Stomach (tissue), 9 donors: ENCODE results near the gene EML3. TPM values are rescaled to one million over a fixed set of nuclear protein-coding genes. Genes with fewer than 3 reads are reported as not detected.

Experiments
- DNase-seq, 2 donors: peaks; one replicate each; pipeline versions ENCODE4 v3.0.0 to v3.0.0-alpha.2; 2013 to 2019
- H3K27ac ChIP-seq, 5 donors: fragments of 200-600 bp in 4 of 5; sonication (generic) in 4 of 5; one replicate each; pipeline ENCODE4 v1.5.1; 2013 to 2019; ENCODE audit warnings: mild to moderate bottlenecking in 1 of 5, moderate library complexity in 1 of 5
- H3K27me3 ChIP-seq, 3 donors: fragments of 200-600 bp; sonication (generic); one replicate each; pipeline ENCODE4 v1.5.1; 2017 to 2019; ENCODE audit warnings: mixed run types in 1 of 3
- H3K36me3 ChIP-seq, 4 donors: fragments of 200-600 bp; sonication (generic); 1 replicate in 3 of 4; 2 replicates in 1 of 4; pipeline ENCODE4 v1.5.1; 2016 to 2019
- H3K4me1 ChIP-seq, 4 donors: fragments of 200-600 bp; sonication (generic); one replicate each; pipeline ENCODE4 v1.5.1; 2016 to 2019
- H3K4me3 ChIP-seq, 4 donors: fragments of 200-600 bp; sonication (generic) in 3 of 4; one replicate each; pipeline ENCODE4 v1.5.1; 2016 to 2019; ENCODE audit warnings: mild to moderate bottlenecking in 1 of 4
- H3K9me3 ChIP-seq, 4 donors: fragments of 200-600 bp; sonication (generic); one replicate each; pipeline ENCODE4 v1.5.1; 2016 to 2019
- CTCF ChIP-seq, 7 experiments: fragments of 450-650 bp in 4 of 7; fragments of 200-600 bp in 3 of 7; sonication (generic) in 3 of 7; IDR thresholded peaks; one replicate each; pipeline ENCODE4 v1.5.1; 2016 to 2019; ENCODE audit warnings: antibody characterized with exemption in 7 of 7, control low read depth in 2 of 7, mild to moderate bottlenecking in 1 of 7
- EP300 ChIP-seq: sonication (generic); formaldehyde crosslinking; IDR thresholded peaks from one replicate; pipeline ENCODE4 v1.6.1; 2017; ENCODE audit warnings: antibody characterized with exemption
- POLR2A ChIP-seq, 4 donors: fragments of 450-650 bp; IDR thresholded peaks; one replicate each; pipeline ENCODE4 v1.6.1; 2016; ENCODE audit warnings: antibody characterized with exemption in 4 of 4, control low read depth in 2 of 4, mild to moderate bottlenecking in 1 of 4, moderate library complexity in 1 of 4
- POLR2AphosphoS5 ChIP-seq, 3 donors: sonication (generic); formaldehyde crosslinking; IDR thresholded peaks; one replicate each; pipeline ENCODE4 v1.6.1; 2016; ENCODE audit warnings: antibody characterized with exemption in 3 of 3
- WGBS, 5 donors: extraction: QIAGEN DNeasy Blood & Tissue Kit in 3 of 5; methylation state at CpG; one replicate each; pipeline versions ENCODE4 v1.1.5 to v1.1.7; 2013 to 2018; 5-methylcytosine and 5-hydroxymethylcytosine counted together
- intact Hi-C: fragments of 100-400 bp; cut with DNase I; formaldehyde crosslinking; loops from one replicate; pipeline ENCODE4 v1.15.1; 2023; ENCODE audit warnings: low total_unique reads
- polyA plus RNA-seq, 3 donors: library from polyadenylated mRNA; stranded (reverse); fragments of 200-250 nt; gene quantifications; one replicate each; pipeline ENCODE4 v1.2.3, GENCODE V29; 2013
- total RNA-seq, 5 donors: library from RNA; depleted of rRNA; stranded (reverse); fragments of >200 nt; gene quantifications; one replicate each; pipeline versions ENCODE4 v1.1.0 to v1.2.3, GENCODE V29; 2014 to 2016
- donor health status: healthy with polysubstance abuse.
- donor health status: Bipolar disorder and iron deficiency.
- donor health status: healthy.

Gene EML3
- total and polyA plus RNA-seq, 8 donors, result 24.4 to 112 (median 68.6) TPM

- intact Hi-C loops, result no loop called here
- no peak for DNase-seq
- H3K9me3 ChIP-seq, result no peaks in the 10 kb centered on the region
- H3K27me3 ChIP-seq, result no peaks in the 10 kb centered on the region
- H3K36me3 ChIP-seq, result peaks cover 17 to 58% (median 48%) of the 10 kb centered on the region in 4 donors
- peak overlapping the region in 4 of 5 donors; percentile 96 to 98 (median 97) for H3K27ac ChIP-seq
- H3K4me1 ChIP-seq, result peaks cover 29 to 62% (median 40%) of the 10 kb centered on the region in 4 donors
- 52 to 68% (median 59%) methylated on average over 4 to 13 of the region's 13 CpGs for WGBS, 5 donors
- peak overlapping the region; percentile 69 to 100 (median 86) for H3K4me3 ChIP-seq
- no peak for TF ChIP-seq POLR2AphosphoS5 (IDR thresholded peaks at IDR 0.05)
- TF ChIP-seq CTCF (IDR thresholded peaks at IDR 0.05), result no peak
- no peak for TF ChIP-seq EP300
- TF ChIP-seq POLR2A (IDR thresholded peaks at IDR 0.05), result no peak
Observed at GRCh38 chr11:62603072-62603408, 9.5 kb downstream of the EML3 start.

- 6 to 22% (median 10%) methylated on average over 30 to 96 of the region's 96 CpGs for WGBS, 5 donors
- intact Hi-C loops, result no loop called here
- DNase-seq, result peak; percentile 65 to 92
Observed at GRCh38 chr11:62602141-62603071, 10.2 kb downstream of the EML3 start.

GRCh38 chr11:62601372-62602140, 11.0 kb downstream of the EML3 start, which contains the start of gene MTA2:
Gene MTA2 (minus strand): TSS chr11:62601865. CDS start chr11:62601450, 415 bp downstream.
- DNase-seq, result peak; percentile 97 to 99
- Histone ChIP-seq H3K27ac (peak within 1 kb of the TSS; percentile 96 to 98 (median 96)), H3K4me1 (peaks cover 29 to 68% (median 42%) of the 10 kb centered on the region in 4 donors), H3K27me3 (no peaks in the 10 kb centered on the region), H3K4me3 (peak within 1 kb of the TSS; percentile 69 to 100 (median 86)), H3K9me3 (no peaks in the 10 kb centered on the region), H3K36me3 (peaks cover 32 to 58% (median 50%) of the 10 kb centered on the region in 4 donors)
- peak in 1 of 4 donors; percentile 18 for TF ChIP-seq POLR2A (IDR thresholded peaks at IDR 0.05)
- no peak for TF ChIP-seq EP300
- TF ChIP-seq POLR2AphosphoS5 (IDR thresholded peaks at IDR 0.05), result peak in 2 of 3 donors; percentile 75 to 86
- intact Hi-C loops, result no loop called here
- WGBS, 5 donors, result 0 to 1% (median 0%) methylated on average over 28 to 83 of the region's 83 CpGs

More at GRCh38 chr11:62602141-62603071, 10.2 kb downstream of the EML3 start:
- Histone ChIP-seq H3K36me3 (peaks cover 24 to 58% (median 49%) of the 10 kb centered on the region in 4 donors), H3K4me1 (peaks cover 29 to 66% (median 42%) of the 10 kb centered on the region in 4 donors), H3K9me3 (no peaks in the 10 kb centered on the region), H3K27me3 (no peaks in the 10 kb centered on the region), H3K27ac (peak overlapping the region; percentile 71 to 98 (median 96)), H3K4me3 (peak overlapping the region; percentile 69 to 100 (median 86))
- TF ChIP-seq CTCF (IDR thresholded peaks at IDR 0.05), result peak in 3 of 7 experiments; percentile 2 to 16 (median 12)
- no peak for TF ChIP-seq EP300
- TF ChIP-seq POLR2AphosphoS5 (IDR thresholded peaks at IDR 0.05), result peak in 2 of 3 donors; percentile 9 to 46
- TF ChIP-seq POLR2A (IDR thresholded peaks at IDR 0.05), result no peak

GRCh38 chr11:62601122-62601371, 11.5 kb downstream of the EML3 start:
- peak in 1 of 2 donors; percentile 52 for DNase-seq
- 0 to 1% (median 0%) methylated on average over 24 to 30 of the region's 30 CpGs for WGBS, 5 donors
- H3K9me3 ChIP-seq, result no peaks in the 10 kb centered on the region
- peaks cover 33 to 58% (median 50%) of the 10 kb centered on the region in 4 donors for H3K36me3 ChIP-seq
- TF ChIP-seq POLR2AphosphoS5 (IDR thresholded peaks at IDR 0.05), result no peak
- TF ChIP-seq CTCF (IDR thresholded peaks at IDR 0.05), result no peak
- TF ChIP-seq EP300, result no peak
- TF ChIP-seq POLR2A (IDR thresholded peaks at IDR 0.05), result no peak
- peak overlapping the region; percentile 69 to 100 (median 86) for H3K4me3 ChIP-seq
- H3K27ac ChIP-seq, result peak overlapping the region; percentile 96 to 98 (median 96)
- peaks cover 29 to 68% (median 42%) of the 10 kb centered on the region in 4 donors for H3K4me1 ChIP-seq
- H3K27me3 ChIP-seq, result no peaks in the 10 kb centered on the region
- intact Hi-C loops, result no loop called here
